Activated B cell treated with CpG ODN at 0.5 μM for 24 hours (primary cell): ENCODE results near the gene EMC8. TPM values are rescaled to one million over a fixed set of nuclear protein-coding genes. Genes with fewer than 3 reads are reported as not detected.
A peak's percentile ranks its signal among the peaks of the same experiment; 100 is the strongest.

Source experiments
- ATAC-seq: fragments of 200-7000 bp; cut with Tn5 transposase; one replicate; pipeline ENCODE4 v1.10.0; 2021; ENCODE audit warnings: low read depth, mild to moderate bottlenecking, moderate library complexity
- CTCF ChIA-PET: fragments of 350-600 bp; sonication (Branson Sonifier 250); formaldehyde crosslinking; loops from one replicate; lab custom pipeline; 2021; ENCODE audit warnings: antibody characterized with exemption; lab: Charles Lee
- POLR2A ChIA-PET: fragments of 350-600 bp; sonication (Branson Sonifier 250); formaldehyde crosslinking; loops from one replicate; lab custom pipeline; 2021; ENCODE audit warnings: antibody characterized with exemption; lab: Charles Lee
- DNase-seq: peaks from one replicate; pipeline ENCODE4 v3.0.0; 2022
- H3K27ac Mint-ChIP-seq: one replicate; pipeline ENCODE4 v1.8.0; 2020; ENCODE audit warnings: mixed read lengths
- H3K27me3 Mint-ChIP-seq: one replicate; pipeline ENCODE4 v1.8.0; 2021; ENCODE audit warnings: mixed read lengths
- H3K36me3 Mint-ChIP-seq: one replicate; pipeline ENCODE4 v1.8.0; 2021; ENCODE audit warnings: low read depth, mixed read lengths
- H3K4me1 Mint-ChIP-seq: one replicate; pipeline ENCODE4 v1.8.0; 2021; ENCODE audit warnings: mixed read lengths
- H3K4me3 Mint-ChIP-seq: one replicate; pipeline ENCODE4 v1.8.0; 2020; ENCODE audit warnings: mild to moderate bottlenecking, mixed read lengths
- H3K9me3 Mint-ChIP-seq: one replicate; pipeline ENCODE4 v1.8.0; 2020; ENCODE audit warnings: mixed read lengths
- CTCF ChIP-seq: fragments of 200-600 bp; IDR thresholded peaks from one replicate; pipeline ENCODE4 v1.8.0; 2022; ENCODE audit warnings: antibody characterized with exemption, mild to moderate bottlenecking
- intact Hi-C: fragments of 100-400 bp; cut with micrococcal nuclease; formaldehyde crosslinking; loops from one replicate; pipeline ENCODE4 v1.15.1; 2024
- total RNA-seq: library from RNA; stranded (reverse); gene quantifications from 2 replicates; pipeline ENCODE4 v1.2.3, GENCODE V29; 2022

Gene EMC8
- total RNA-seq, 1 donor from 2014 or later, result 27.8 TPM

- ChIA-PET POLR2A (interaction anchor here (0.6 to 2.7 kb wide), 30 partner anchors 10 to 1632 kb away, joined by 3 to 23 read pairs (median 4); partner anchors contain the start of gene GSE1), CTCF (interaction anchor here (0.6 to 1.6 kb wide), 4 partner anchors 18 to 96 kb away, joined by 3 to 6 read pairs (median 4); no protein-coding TSS in a partner anchor)
- ATAC-seq, result peak; percentile 61
- Mint-ChIP-seq H3K27ac (peak overlapping the region; percentile 100), H3K9me3 (peaks cover 3% of the 10 kb centered on the region), H3K36me3 (no peaks in the 10 kb centered on the region), H3K27me3 (no peaks in the 10 kb centered on the region), H3K4me3 (peak overlapping the region; percentile 83), H3K4me1 (peaks cover 94% of the 10 kb centered on the region)
- peak; percentile 69 for DNase-seq
- intact Hi-C loops, result loop anchor here (1.0 to 10.0 kb wide), 13 partner anchors 21 to 1739 kb away; partner anchors contain the start of genes COX4I1, EMC8, FBXO31 and GINS2
- no peak for TF ChIP-seq CTCF
Observed at GRCh38 chr16:85755929-85756768, 43.2 kb downstream of the EMC8 start.

- Mint-ChIP-seq H3K27ac (peak overlapping the region; percentile 100), H3K36me3 (peaks cover 3% of the 10 kb centered on the region), H3K4me3 (peak overlapping the region; percentile 76), H3K27me3 (no peaks in the 10 kb centered on the region), H3K4me1 (peaks cover 90% of the 10 kb centered on the region), H3K9me3 (peaks cover 3% of the 10 kb centered on the region)
- TF ChIP-seq CTCF, result no peak
- CTCF ChIA-PET, result interaction anchor here (0.9 to 1.5 kb wide), 3 partner anchors 36 to 79 kb away, joined by 3 to 4 read pairs (median 3); no protein-coding TSS in a partner anchor
- intact Hi-C loops, result loop anchor here (5.0 to 10.0 kb wide), 4 partner anchors 727 to 1740 kb away; partner anchors contain the start of genes FBXO31, KIAA0513 and ZCCHC14
- DNase-seq (peak; percentile 40), ATAC-seq (peak; percentile 23)
- POLR2A ChIA-PET, result interaction anchor here (0.6 to 3.2 kb wide), 13 partner anchors 10 to 254 kb away, joined by 3 to 16 read pairs (median 4); no protein-coding TSS in a partner anchor
Observed at GRCh38 chr16:85754413-85754812, 44.9 kb downstream of the EMC8 start.

GRCh38 chr16:85753976-85754375, 45.4 kb downstream of the EMC8 start:
- CTCF ChIA-PET, result interaction anchor here (0.9 to 1.5 kb wide), 3 partner anchors 35 to 79 kb away, joined by 3 to 4 read pairs (median 3); no protein-coding TSS in a partner anchor
- peaks cover 87% of the 10 kb centered on the region for H3K4me1 Mint-ChIP-seq
- ATAC-seq, result no peak

GRCh38 chr16:85753559-85753958, 45.8 kb downstream of the EMC8 start:
- ChIA-PET POLR2A (interaction anchor here (0.5 to 3.2 kb wide), 10 partner anchors 9 to 199 kb away, joined by 3 to 16 read pairs (median 6); no protein-coding TSS in a partner anchor), CTCF (interaction anchor here (0.9 to 1.5 kb wide), 2 partner anchors 68 to 78 kb away, joined by 3 to 4 read pairs; no protein-coding TSS in a partner anchor)
- peaks cover 3% of the 10 kb centered on the region for H3K36me3 Mint-ChIP-seq
- no peak for ATAC-seq
- H3K4me1 Mint-ChIP-seq, result peaks cover 84% of the 10 kb centered on the region
- H3K27me3 Mint-ChIP-seq, result no peaks in the 10 kb centered on the region
- no peak overlapping the region for H3K4me3 Mint-ChIP-seq
- H3K27ac Mint-ChIP-seq, result peak overlapping the region; percentile 100
- no peaks in the 10 kb centered on the region for H3K9me3 Mint-ChIP-seq
- no peak for TF ChIP-seq CTCF
- DNase-seq, result no peak
- intact Hi-C loops, result loop anchor here (5.0 to 10.0 kb wide), 4 partner anchors 726 to 1741 kb away; partner anchors contain the start of genes FBXO31, KIAA0513 and ZCCHC14

More at GRCh38 chr16:85753976-85754375, 45.4 kb downstream of the EMC8 start:
- Mint-ChIP-seq H3K9me3 (no peaks in the 10 kb centered on the region), H3K36me3 (peaks cover 3% of the 10 kb centered on the region), H3K27ac (peak overlapping the region; percentile 100), H3K27me3 (no peaks in the 10 kb centered on the region), H3K4me3 (peak overlapping the region; percentile 76)
- TF ChIP-seq CTCF, result no peak
- no peak for DNase-seq
- POLR2A ChIA-PET, result interaction anchor here (0.6 to 3.2 kb wide), 11 partner anchors 10 to 255 kb away, joined by 3 to 16 read pairs (median 6); no protein-coding TSS in a partner anchor
- intact Hi-C loops, result loop anchor here (5.0 to 10.0 kb wide), 4 partner anchors 727 to 1741 kb away; partner anchors contain the start of genes FBXO31, KIAA0513 and ZCCHC14
